Measurements from ENCODE around the gene DRAM2.

DRAM2 gene

DNA sequence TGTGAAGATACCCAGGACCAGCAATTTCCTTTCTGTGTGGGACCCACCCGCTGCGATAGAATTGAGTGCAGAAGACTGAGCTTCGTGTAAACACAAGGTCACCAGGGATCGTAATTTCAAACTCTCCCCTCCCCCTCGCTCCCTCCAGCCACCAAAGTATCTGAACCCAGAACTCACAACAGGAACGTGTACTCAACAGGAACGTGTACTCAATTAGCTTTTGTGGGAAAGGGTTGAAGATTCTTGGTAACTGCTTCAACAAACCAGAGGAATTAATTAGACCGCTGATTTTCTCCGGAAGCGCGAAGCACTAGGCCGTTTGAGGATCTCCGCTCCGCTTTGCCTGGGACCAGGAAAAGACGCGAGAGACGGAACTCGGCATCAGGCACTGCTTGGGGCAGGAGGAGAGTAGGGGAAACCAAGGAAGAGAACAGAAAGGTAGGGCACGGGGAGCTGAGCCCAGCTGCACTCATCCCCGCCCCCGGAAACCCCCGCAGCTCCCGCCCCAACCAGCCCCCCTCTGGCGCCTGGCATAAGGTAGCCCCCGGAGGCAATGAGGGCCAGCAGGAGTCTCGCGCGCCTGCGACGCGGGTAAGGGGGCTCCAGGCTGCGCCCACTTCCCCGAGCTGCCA, 453 bp downstream of the DRAM2 start (continued):
- TF ChIP-seq ZNF692 (tag by site-specific recombination; IDR thresholded peaks at IDR 0.05) (peak; percentile 99), ZNF677 (tag by site-specific recombination; IDR thresholded peaks at IDR 0.05) (no peak), ZNF302 (tag by site-specific recombination; IDR thresholded peaks at IDR 0.05; ENCODE audit: low read depth) (no peak), ZNF664 (tag by site-specific recombination; IDR thresholded peaks at IDR 0.05) (0 out of 2 replicates have a peak, but pooled peaks have one; percentile 22), ZNF501 (tag by site-specific recombination; IDR thresholded peaks at IDR 0.05) (no peak), ZNF426 (tag by site-specific recombination; IDR thresholded peaks at IDR 0.05) (no peak), ZNF112 (tag by site-specific recombination; IDR thresholded peaks at IDR 0.05) (no peak), PRDM2 (tag by site-specific recombination; IDR thresholded peaks at IDR 0.05; ENCODE audit: borderline replicate concordance) (no peak), ZNF37A (tag by site-specific recombination; IDR thresholded peaks at IDR 0.05) (no peak), ZNF529 (tag by site-specific recombination; IDR thresholded peaks at IDR 0.05; ENCODE audit: insufficient replicate concordance) (no peak), ZNF2 (tag by site-specific recombination; IDR thresholded peaks at IDR 0.05) (peak; percentile 64), ZBTB8A (tag by site-specific recombination; IDR thresholded peaks at IDR 0.05) (peak; percentile 55; the same call in 1 of the 2 replicates), ZNF366 (tag by site-specific recombination; conservative IDR thresholded peaks at IDR 0.05) (peak; percentile 49; the same call in 1 of the 2 replicates), ZNF292 (tag by site-specific recombination; IDR thresholded peaks at IDR 0.05; ENCODE audit: borderline replicate concordance, low read depth) (no peak), GLI4 (tag by site-specific recombination; IDR thresholded peaks at IDR 0.05) (no peak), ZNF785 (tag by site-specific recombination; IDR thresholded peaks at IDR 0.05) (no peak), CTCF (tag by site-specific recombination; IDR thresholded peaks at IDR 0.05) (no peak), ZBTB48 (tag by site-specific recombination; IDR thresholded peaks at IDR 0.05) (peak; percentile 89), ZNF560 (tag by site-specific recombination; IDR thresholded peaks at IDR 0.05; ENCODE audit: borderline replicate concordance) (no peak), ZNF223 (tag by site-specific recombination; IDR thresholded peaks at IDR 0.05) (no peak), SP3 (tag by site-specific recombination; IDR thresholded peaks at IDR 0.05) (peak; percentile 12; the same call in 1 of the 2 replicates), ZNF48 (tag by site-specific recombination; IDR thresholded peaks at IDR 0.05) (no peak), ZNF76 (tag by site-specific recombination; IDR thresholded peaks at IDR 0.05; ENCODE audit: borderline replicate concordance, low read depth) (no peak), KLF16 (tag by site-specific recombination; IDR thresholded peaks at IDR 0.05) (0 out of 2 replicates have a peak, but pooled peaks have one; percentile 70), ZNF24 (tag by site-specific recombination; IDR thresholded peaks at IDR 0.05) (no peak), KLF10 (tag by site-specific recombination; IDR thresholded peaks at IDR 0.05) (no peak), SCRT2 (tag by site-specific recombination; IDR thresholded peaks at IDR 0.05) (no peak), ZBTB20 (tag by site-specific recombination; IDR thresholded peaks at IDR 0.05) (peak; percentile 55; the same call in 1 of the 2 replicates), ZNF768 (tag by site-specific recombination; IDR thresholded peaks at IDR 0.05) (0 out of 2 replicates have a peak, but pooled peaks have one; percentile 11), ZNF600 (tag by site-specific recombination; IDR thresholded peaks at IDR 0.05) (peak; percentile 46; the same call in 1 of the 2 replicates)
- TF ChIP-seq, protein P1, sequence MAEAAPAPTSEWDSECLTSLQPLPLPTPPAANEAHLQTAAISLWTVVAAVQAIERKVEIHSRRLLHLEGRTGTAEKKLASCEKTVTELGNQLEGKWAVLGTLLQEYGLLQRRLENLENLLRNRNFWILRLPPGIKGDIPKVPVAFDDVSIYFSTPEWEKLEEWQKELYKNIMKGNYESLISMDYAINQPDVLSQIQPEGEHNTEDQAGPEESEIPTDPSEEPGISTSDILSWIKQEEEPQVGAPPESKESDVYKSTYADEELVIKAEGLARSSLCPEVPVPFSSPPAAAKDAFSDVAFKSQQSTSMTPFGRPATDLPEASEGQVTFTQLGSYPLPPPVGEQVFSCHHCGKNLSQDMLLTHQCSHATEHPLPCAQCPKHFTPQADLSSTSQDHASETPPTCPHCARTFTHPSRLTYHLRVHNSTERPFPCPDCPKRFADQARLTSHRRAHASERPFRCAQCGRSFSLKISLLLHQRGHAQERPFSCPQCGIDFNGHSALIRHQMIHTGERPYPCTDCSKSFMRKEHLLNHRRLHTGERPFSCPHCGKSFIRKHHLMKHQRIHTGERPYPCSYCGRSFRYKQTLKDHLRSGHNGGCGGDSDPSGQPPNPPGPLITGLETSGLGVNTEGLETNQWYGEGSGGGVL (tag by site-specific recombination; IDR thresholded peaks at IDR 0.05), result peak; percentile 71

Measured in HEK293 (cell line).